Keratinocyte (primary cell): ENCODE measurements around the gene SAFB.

Experiments
- CTCF ChIP-seq, 3 experiments: IDR thresholded peaks in 1 of 3; conservative IDR thresholded peaks in 1 of 3; optimal IDR thresholded peaks in 1 of 3; 2 replicates in 2 of 3; 3 replicates in 1 of 3; pipeline versions ENCODE3 to v1.5.1; 2011; ENCODE audit warnings: low read length in 3 of 3, mild to moderate bottlenecking in 3 of 3, moderate library complexity in 2 of 3, control low read depth in 1 of 3, inconsistent platforms in 1 of 3; ENCODE audit not compliant: insufficient read depth in 2 of 3; ENCODE audit errors: extremely low read depth in 1 of 3
- EZH2 ChIP-seq: IDR thresholded peaks from one replicate; pipeline ENCODE4 v1.6.1; 2012; ENCODE audit warnings: inconsistent platforms, mild to moderate bottlenecking, low read length, moderate library complexity

- no peak for TF ChIP-seq CTCF (optimal IDR thresholded peaks at IDR 0.05 in 1 of 3, IDR thresholded peaks at IDR 0.05 in 1 of 3, conservative IDR thresholded peaks at IDR 0.05 in 1 of 3; ENCODE audit: extremely low read depth in 1 of 3, insufficient read depth in 2 of 3, low read length in 3 of 3)
- no peak for TF ChIP-seq EZH2
Observed at GRCh38 chr19:5594521-5594950, 28.3 kb upstream of the SAFB start.
